ENCODE measurements around the gene TIGD1.

DNA sequence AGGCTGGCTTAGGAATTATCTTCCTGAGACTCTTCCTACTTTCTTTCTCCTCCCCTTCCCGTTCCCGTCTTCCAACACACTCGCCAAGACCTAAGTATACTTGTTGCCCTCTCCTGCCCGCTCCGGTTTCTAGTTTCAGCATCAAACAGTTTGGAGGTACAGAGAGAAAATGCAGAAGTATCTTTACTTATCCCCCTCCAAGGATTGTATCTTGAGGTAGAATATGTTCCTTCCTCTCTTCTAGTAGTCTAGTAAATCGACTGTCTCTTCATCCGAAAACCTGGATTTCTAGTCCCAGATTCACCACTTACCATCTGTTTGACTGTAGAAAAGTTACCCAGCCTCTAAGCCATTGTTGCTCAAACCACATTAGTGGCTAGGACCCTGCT, 887 bp upstream of the TIGD1 start:
- TF ChIP-seq TAF1 (IDR thresholded peaks at IDR 0.05; ENCODE audit: borderline replicate concordance, low read depth, low read length) (no peak), POLR2AphosphoS5 (IDR thresholded peaks at IDR 0.05; ENCODE audit: low read depth, low read length) (no peak), POLR2A (IDR thresholded peaks at IDR 0.05; ENCODE audit: low read depth, low read length) (no peak)
